ENCODE measurements around the gene C10orf105. TPM values are rescaled to one million over a fixed set of nuclear protein-coding genes. Genes with fewer than 3 reads are reported as not detected.

The C10orf105 gene
- total and polyA plus RNA-seq, 9 donors: 0.08 to 0.48 (median 0.19) TPM

DNA sequence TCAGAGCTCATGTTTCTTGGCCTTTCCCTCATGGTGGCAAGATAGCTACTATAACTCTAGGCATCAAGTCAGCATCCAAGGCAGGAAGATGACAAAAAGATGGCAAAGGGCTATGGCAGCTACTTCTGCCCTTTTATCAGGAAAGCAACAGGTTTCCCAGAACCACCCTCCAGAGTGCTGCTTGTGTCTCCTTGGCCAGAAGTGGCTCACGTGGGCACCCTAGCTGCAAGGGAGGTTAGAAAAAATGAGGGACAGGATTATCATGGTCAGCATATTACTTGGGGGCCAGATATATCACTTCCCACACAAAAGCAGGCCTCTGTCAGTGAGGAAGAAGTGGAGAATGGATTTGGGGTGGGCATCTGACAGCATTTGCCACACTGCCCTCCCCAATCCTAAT is 24.3 kb upstream of the C10orf105 start:
- no CpG with 5 or more reads among the region's 1 CpG for WGBS (ENCODE audit: insufficient coverage)

GRCh38 chr10:71743089-71743838 is 23.7 kb upstream of the C10orf105 start:
- H3K36me3 ChIP-seq (ENCODE audit: control insufficient read depth, insufficient read depth, low read length): peaks cover 8% of the 10 kb centered on the region
- no peak overlapping the region for H3K27ac ChIP-seq (ENCODE audit: low read length)
- no peak for DNase-seq
- no peaks in the 10 kb centered on the region for H3K27me3 ChIP-seq (ENCODE audit: control insufficient read depth, insufficient read depth, low read length)
- 90% methylated on average over 2 of the region's 4 CpGs for whole genome bisulfite sequencing (ENCODE audit: insufficient coverage)
- no peak overlapping the region for H3K4me3 ChIP-seq (ENCODE audit: low read length)
- H3K4me1 ChIP-seq (ENCODE audit: control insufficient read depth, insufficient read depth, low read length): peaks cover 36% of the 10 kb centered on the region
- peaks cover 6% of the 10 kb centered on the region for H3K9me3 ChIP-seq (replicated peaks; ENCODE audit: control insufficient read depth, low read depth, low read length)

More for the DNA sequence above, 24.3 kb upstream of the C10orf105 start:
- no peak for DNase-seq
- Histone ChIP-seq H3K36me3 (ENCODE audit: control insufficient read depth, insufficient read depth, low read length) (peaks cover 8% of the 10 kb centered on the region), H3K9me3 (replicated peaks; ENCODE audit: control insufficient read depth, low read depth, low read length) (peaks cover 6% of the 10 kb centered on the region), H3K27ac (ENCODE audit: low read length) (no peak overlapping the region), H3K4me1 (ENCODE audit: control insufficient read depth, insufficient read depth, low read length) (peaks cover 40% of the 10 kb centered on the region), H3K27me3 (ENCODE audit: control insufficient read depth, insufficient read depth, low read length) (no peaks in the 10 kb centered on the region), H3K4me3 (ENCODE audit: low read length) (no peak overlapping the region)

GRCh38 chr10:71742301-71743088 is 22.9 kb upstream of the C10orf105 start:
- Histone ChIP-seq H3K36me3 (ENCODE audit: control insufficient read depth, insufficient read depth, low read length) (peaks cover 8% of the 10 kb centered on the region), H3K4me1 (ENCODE audit: control insufficient read depth, insufficient read depth, low read length) (peaks cover 36% of the 10 kb centered on the region)
- WGBS (ENCODE audit: insufficient coverage): 77% methylated on average over 7 of the region's 10 CpGs

GRCh38 chr10:71741671-71742070 is 22.1 kb upstream of the C10orf105 start:
- H3K27me3 ChIP-seq (ENCODE audit: control insufficient read depth, insufficient read depth, low read length): no peaks in the 10 kb centered on the region
- no peak overlapping the region for H3K4me3 ChIP-seq (ENCODE audit: low read length)
- H3K36me3 ChIP-seq (ENCODE audit: control insufficient read depth, insufficient read depth, low read length): peaks cover 8% of the 10 kb centered on the region
- peaks cover 36% of the 10 kb centered on the region for H3K4me1 ChIP-seq (ENCODE audit: control insufficient read depth, insufficient read depth, low read length)
- peaks cover 6% of the 10 kb centered on the region for H3K9me3 ChIP-seq (replicated peaks; ENCODE audit: control insufficient read depth, low read depth, low read length)
- 93% methylated on average over 16 of the region's 20 CpGs for WGBS (ENCODE audit: insufficient coverage)
- DNase-seq: no peak
- no peak overlapping the region for H3K27ac ChIP-seq (ENCODE audit: low read length)

More at GRCh38 chr10:71742301-71743088, 22.9 kb upstream of the C10orf105 start:
- Histone ChIP-seq H3K4me3 (ENCODE audit: low read length) (no peak overlapping the region), H3K27me3 (ENCODE audit: control insufficient read depth, insufficient read depth, low read length) (no peaks in the 10 kb centered on the region), H3K27ac (ENCODE audit: low read length) (no peak overlapping the region), H3K9me3 (replicated peaks; ENCODE audit: control insufficient read depth, low read depth, low read length) (peaks cover 6% of the 10 kb centered on the region)
- DNase-seq: no peak

- Histone ChIP-seq H3K27me3 (ENCODE audit: control insufficient read depth, insufficient read depth, low read length) (no peaks in the 10 kb centered on the region), H3K4me1 (ENCODE audit: control insufficient read depth, insufficient read depth, low read length) (peaks cover 36% of the 10 kb centered on the region), H3K9me3 (replicated peaks; ENCODE audit: control insufficient read depth, low read depth, low read length) (peaks cover 6% of the 10 kb centered on the region), H3K4me3 (ENCODE audit: low read length) (no peak overlapping the region), H3K36me3 (ENCODE audit: control insufficient read depth, insufficient read depth, low read length) (peaks cover 8% of the 10 kb centered on the region), H3K27ac (ENCODE audit: low read length) (no peak overlapping the region)
- DNase-seq: no peak
- WGBS (ENCODE audit: insufficient coverage): 86% methylated on average over 2 of the region's 4 CpGs
These were observed 21.5 kb upstream of the C10orf105 start for GRCh38 chr10:71741029-71741428.

DNA sequence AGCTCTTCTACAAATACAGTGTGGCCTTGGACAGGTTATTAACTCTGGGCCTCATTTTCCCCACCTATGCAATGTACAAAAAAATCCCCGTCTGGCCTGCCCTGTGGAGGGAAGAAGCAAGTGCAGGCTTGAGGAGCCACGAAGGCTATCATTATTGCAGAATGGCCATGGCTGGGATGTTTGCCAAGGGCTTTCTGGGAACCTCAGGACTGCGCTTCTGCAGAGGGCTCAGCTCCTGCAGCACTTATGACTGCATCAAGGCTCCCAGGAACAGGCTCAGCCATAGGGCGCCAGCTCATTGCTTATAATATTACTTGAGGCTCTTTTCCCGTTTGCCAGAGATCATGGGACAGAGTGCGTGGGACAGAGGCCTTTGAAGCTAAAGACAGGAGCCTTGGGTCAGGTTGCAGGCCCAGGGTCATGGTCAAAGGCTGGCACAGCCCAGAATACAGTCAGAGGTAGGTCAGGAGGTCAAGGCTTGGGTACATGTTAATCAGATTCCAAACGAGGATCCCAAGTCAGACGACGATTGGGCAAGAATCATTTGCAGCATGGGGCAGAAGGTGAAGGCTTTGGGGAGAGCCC is 20.6 kb upstream of the C10orf105 start:
- Histone ChIP-seq H3K9me3 (replicated peaks; ENCODE audit: control insufficient read depth, low read depth, low read length) (peaks cover 6% of the 10 kb centered on the region), H3K27me3 (ENCODE audit: control insufficient read depth, insufficient read depth, low read length) (no peaks in the 10 kb centered on the region), H3K4me3 (ENCODE audit: low read length) (no peak overlapping the region), H3K36me3 (ENCODE audit: control insufficient read depth, insufficient read depth, low read length) (peaks cover 8% of the 10 kb centered on the region), H3K27ac (ENCODE audit: low read length) (no peak overlapping the region), H3K4me1 (ENCODE audit: control insufficient read depth, insufficient read depth, low read length) (peaks cover 36% of the 10 kb centered on the region)
- 54% methylated on average over 8 of the region's 9 CpGs for WGBS (ENCODE audit: insufficient coverage)
- no peak for DNase-seq

DNA sequence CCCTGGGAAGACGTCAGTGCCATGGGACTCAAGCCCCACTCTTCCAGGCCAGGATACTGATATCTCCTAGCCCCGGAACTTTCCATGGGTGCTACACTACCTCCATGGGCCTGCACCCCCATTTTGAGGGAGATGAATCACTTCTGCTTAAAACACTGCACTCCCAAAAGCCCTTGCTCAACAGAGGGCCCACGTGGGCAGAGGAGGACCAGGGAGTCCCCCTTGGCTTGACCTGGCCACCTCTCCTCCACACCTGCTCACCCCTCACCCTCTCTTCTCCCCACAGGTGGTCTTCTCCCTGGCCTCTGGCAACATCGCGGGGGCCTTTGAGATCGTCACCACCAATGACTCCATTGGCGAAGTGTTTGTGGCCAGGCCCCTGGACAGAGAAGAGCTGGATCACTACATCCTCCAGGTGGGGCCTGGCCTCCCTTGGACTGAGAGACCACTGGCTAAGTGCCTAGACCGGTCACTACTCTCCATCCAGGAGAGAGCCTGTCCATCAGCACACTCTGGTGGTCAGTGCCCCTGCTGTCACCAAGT is 19.9 kb upstream of the C10orf105 start:
- Histone ChIP-seq H3K4me3 (ENCODE audit: low read length) (no peak overlapping the region), H3K4me1 (ENCODE audit: control insufficient read depth, insufficient read depth, low read length) (peaks cover 35% of the 10 kb centered on the region), H3K27ac (ENCODE audit: low read length) (no peak overlapping the region), H3K9me3 (replicated peaks; ENCODE audit: control insufficient read depth, low read depth, low read length) (peaks cover 6% of the 10 kb centered on the region), H3K36me3 (ENCODE audit: control insufficient read depth, insufficient read depth, low read length) (peaks cover 8% of the 10 kb centered on the region), H3K27me3 (ENCODE audit: control insufficient read depth, insufficient read depth, low read length) (no peaks in the 10 kb centered on the region)
- DNase-seq: no peak
- 89% methylated on average over 8 of the region's 8 CpGs for WGBS (ENCODE audit: insufficient coverage)

DNA sequence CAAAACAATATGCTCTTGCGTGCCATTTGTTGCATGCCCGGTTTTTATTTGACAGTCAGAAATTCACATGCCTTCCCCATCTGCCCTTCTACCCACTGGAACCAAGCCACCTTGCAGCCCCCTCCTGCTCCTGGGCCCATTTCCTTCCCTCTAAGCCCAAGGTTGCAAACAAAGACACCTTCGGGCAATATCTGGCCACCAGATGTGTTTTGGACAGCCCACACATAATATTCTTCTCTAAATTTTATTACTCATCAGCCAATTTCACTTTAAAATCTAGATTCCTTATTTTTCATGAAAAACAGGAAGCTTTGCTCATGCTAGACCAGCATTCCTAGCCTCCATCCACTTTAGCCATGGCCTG is 18.2 kb upstream of the C10orf105 start:
- Histone ChIP-seq H3K4me3 (ENCODE audit: low read length) (no peak overlapping the region), H3K9me3 (replicated peaks; ENCODE audit: control insufficient read depth, low read depth, low read length) (peaks cover 4% of the 10 kb centered on the region), H3K4me1 (ENCODE audit: control insufficient read depth, insufficient read depth, low read length) (peaks cover 35% of the 10 kb centered on the region), H3K36me3 (ENCODE audit: control insufficient read depth, insufficient read depth, low read length) (peaks cover 6% of the 10 kb centered on the region), H3K27ac (ENCODE audit: low read length) (no peak overlapping the region), H3K27me3 (ENCODE audit: control insufficient read depth, insufficient read depth, low read length) (no peaks in the 10 kb centered on the region)
- 35% methylated on average over 3 of the region's 3 CpGs for WGBS (ENCODE audit: insufficient coverage)
- no peak for DNase-seq

- DNase-seq: peak; percentile 73
- WGBS (ENCODE audit: insufficient coverage): 64% methylated on average over 11 of the region's 12 CpGs
- Histone ChIP-seq H3K27me3 (ENCODE audit: control insufficient read depth, insufficient read depth, low read length) (no peaks in the 10 kb centered on the region), H3K27ac (ENCODE audit: low read length) (peak overlapping the region; percentile 69), H3K4me3 (ENCODE audit: low read length) (no peak overlapping the region), H3K9me3 (replicated peaks; ENCODE audit: control insufficient read depth, low read depth, low read length) (no peaks in the 10 kb centered on the region), H3K36me3 (ENCODE audit: control insufficient read depth, insufficient read depth, low read length) (peaks cover 5% of the 10 kb centered on the region), H3K4me1 (ENCODE audit: control insufficient read depth, insufficient read depth, low read length) (peaks cover 35% of the 10 kb centered on the region)
These were observed 17.6 kb upstream of the C10orf105 start for GRCh38 chr10:71737001-71737833.
